Right atrium auricular region (tissue), 2 donors: Measurements from ENCODE around the gene STARD3. TPM values are rescaled to one million over a fixed set of nuclear protein-coding genes. Genes with fewer than 3 reads are reported as not detected.

Experiments used
- DNase-seq: peaks from one replicate; pipeline ENCODE4 v3.0.0-alpha.2; 2019; ENCODE audit warnings: low spot score
- H3K27ac ChIP-seq, 2 donors: fragments of 200-600 bp; sonication (generic); 1 replicate in 1 of 2; 2 replicates in 1 of 2; pipeline ENCODE4 v1.5.1; 2016 to 2019
- H3K27me3 ChIP-seq, 2 donors: fragments of 200-600 bp; sonication (generic); one replicate each; pipeline versions ENCODE4 v1.5.1 to v1.6.0; 2017 to 2019
- H3K36me3 ChIP-seq: fragments of 200-600 bp; sonication (generic); one replicate; pipeline ENCODE4 v1.5.1; 2016
- H3K4me1 ChIP-seq, 2 donors: fragments of 200-600 bp; sonication (generic); one replicate each; pipeline versions ENCODE4 v1.5.1 to v1.6.0; 2017 to 2019
- H3K4me3 ChIP-seq, 2 donors: fragments of 200-600 bp; sonication (generic); 1 replicate in 1 of 2; 2 replicates in 1 of 2; pipeline ENCODE4 v1.5.1; 2017 to 2019; ENCODE audit warnings: mild to moderate bottlenecking in 1 of 2, moderate library complexity in 1 of 2
- H3K9me3 ChIP-seq, 2 donors: fragments of 200-600 bp; sonication (generic); one replicate each; pipeline ENCODE4 v1.5.1; 2019
- CTCF ChIP-seq, 2 donors: fragments of 200-600 bp; sonication (generic); IDR thresholded peaks; one replicate each; pipeline ENCODE4 v1.5.1; 2019; ENCODE audit warnings: antibody characterized with exemption in 2 of 2
- total RNA-seq, 2 donors: library from RNA; depleted of rRNA; stranded (reverse); fragments of >200 nt; gene quantifications; one replicate each; pipeline ENCODE4 v1.1.0, GENCODE V29; 2016

STARD3 gene
- total RNA-seq, 2 donors from 2014 or later: 18.5 to 22.2 TPM

GRCh38 chr17:39599004-39599664, 37.8 kb upstream of the STARD3 start:
- no peak for DNase-seq
- TF ChIP-seq CTCF (IDR thresholded peaks at IDR 0.05): no peak
- Histone ChIP-seq H3K9me3 (no peaks in the 10 kb centered on the region), H3K4me3 (no peak overlapping the region), H3K27me3 (peaks cover 50 to 70% of the 10 kb centered on the region in 2 donors), H3K4me1 (peaks cover 0 to 29% of the 10 kb centered on the region in 2 donors), H3K27ac (no peak overlapping the region), H3K36me3 (no peaks in the 10 kb centered on the region)

GRCh38 chr17:39599665-39600231, 37.2 kb upstream of the STARD3 start:
- no peak overlapping the region for H3K4me3 ChIP-seq
- H3K4me1 ChIP-seq: peaks cover 0 to 33% of the 10 kb centered on the region in 2 donors
- no peak overlapping the region for H3K27ac ChIP-seq
- peaks cover 53 to 73% of the 10 kb centered on the region in 2 donors for H3K27me3 ChIP-seq
- H3K9me3 ChIP-seq: no peaks in the 10 kb centered on the region
- H3K36me3 ChIP-seq: no peaks in the 10 kb centered on the region
- DNase-seq: no peak
- TF ChIP-seq CTCF (IDR thresholded peaks at IDR 0.05): no peak

GRCh38 chr17:39600288-39600996, 36.5 kb upstream of the STARD3 start:
- peaks cover 0 to 40% of the 10 kb centered on the region in 2 donors for H3K4me1 ChIP-seq
- peaks cover 53 to 80% of the 10 kb centered on the region in 2 donors for H3K27me3 ChIP-seq
- no peaks in the 10 kb centered on the region for H3K36me3 ChIP-seq
- H3K9me3 ChIP-seq: no peaks in the 10 kb centered on the region
- no peak overlapping the region for H3K4me3 ChIP-seq
- TF ChIP-seq CTCF (IDR thresholded peaks at IDR 0.05): no peak
- DNase-seq: no peak
- H3K27ac ChIP-seq: no peak overlapping the region

- Histone ChIP-seq H3K9me3 (no peaks in the 10 kb centered on the region), H3K36me3 (no peaks in the 10 kb centered on the region), H3K4me3 (no peak overlapping the region), H3K27me3 (peaks cover 57 to 81% of the 10 kb centered on the region in 2 donors), H3K4me1 (peaks cover 0 to 47% of the 10 kb centered on the region in 2 donors), H3K27ac (no peak overlapping the region)
- TF ChIP-seq CTCF (IDR thresholded peaks at IDR 0.05): no peak
- DNase-seq: no peak
These were observed 35.8 kb upstream of the STARD3 start for GRCh38 chr17:39600997-39601597.

GRCh38 chr17:39601758-39602532, 35.0 kb upstream of the STARD3 start:
- no peak for DNase-seq
- peaks cover 63 to 81% of the 10 kb centered on the region in 2 donors for H3K27me3 ChIP-seq
- H3K36me3 ChIP-seq: no peaks in the 10 kb centered on the region
- H3K4me1 ChIP-seq: peaks cover 0 to 54% of the 10 kb centered on the region in 2 donors
- no peak for TF ChIP-seq CTCF (IDR thresholded peaks at IDR 0.05)
- H3K4me3 ChIP-seq: no peak overlapping the region
- no peak overlapping the region for H3K27ac ChIP-seq
- no peaks in the 10 kb centered on the region for H3K9me3 ChIP-seq
